DMS153 (cell line): ENCODE results near the gene ENDOU.

Experiments
- DNase-seq: peaks from one replicate; lab custom pipeline; 2025; lab: John Stamatoyannopoulos, UW

Gene ENDOU

GRCh38 chr12:47725091-47725772 is at the start of gene ENDOU:
TSS of gene ENDOU (minus strand) at chr12:47725490. CDS start at chr12:47725413, 77 bp downstream.
- no peak for DNase-seq

- no peak for DNase-seq
These were observed 49.4 kb upstream of the ENDOU start for GRCh38 chr12:47774663-47775062.

- no peak for DNase-seq
These were observed 48.7 kb upstream of the ENDOU start for GRCh38 chr12:47773858-47774580.

- no peak for DNase-seq
These were observed 48.0 kb upstream of the ENDOU start, which contains the start of gene SLC48A1 for GRCh38 chr12:47773062-47773857. TSS of gene SLC48A1 (plus strand) at chr12:47773238. CDS start at chr12:47773305, 67 bp downstream.

GRCh38 chr12:47772738-47773061 is 47.4 kb upstream of the ENDOU start:
- DNase-seq, result no peak

GRCh38 chr12:47772094-47772660 is 46.9 kb upstream of the ENDOU start:
- DNase-seq, result no peak

GRCh38 chr12:47771304-47771703 is 46.0 kb upstream of the ENDOU start:
- no peak for DNase-seq

- DNase-seq, result no peak
These were observed 44.9 kb upstream of the ENDOU start for GRCh38 chr12:47770086-47770726.

- no peak for DNase-seq
These were observed 44.2 kb upstream of the ENDOU start for GRCh38 chr12:47769234-47770085.

GRCh38 chr12:47768323-47768811 is 43.1 kb upstream of the ENDOU start:
- DNase-seq, result no peak

- DNase-seq, result peak; percentile 48
These were observed 42.0 kb upstream of the ENDOU start for GRCh38 chr12:47767216-47767724.

- DNase-seq, result no peak
These were observed 41.4 kb upstream of the ENDOU start for GRCh38 chr12:47766502-47767215.

- DNase-seq, result no peak
These were observed 38.4 kb upstream of the ENDOU start for GRCh38 chr12:47763481-47764346.

GRCh38 chr12:47762850-47763465 is 37.7 kb upstream of the ENDOU start:
- DNase-seq, result no peak

- peak; percentile 24 for DNase-seq
These were observed 33.8 kb upstream of the ENDOU start, which contains the start of gene RAPGEF3 for GRCh38 chr12:47758834-47759690. TSS of gene RAPGEF3 (minus strand) at chr12:47758880. CDS start at chr12:47758556, 324 bp downstream.

GRCh38 chr12:47758584-47758833 is 33.2 kb upstream of the ENDOU start:
- DNase-seq, result no peak

- DNase-seq, result no peak
These were observed 32.7 kb upstream of the ENDOU start for GRCh38 chr12:47757840-47758583.
